HG02870 (cell line): Measurements from ENCODE around the gene ROGDI.
"Not testable (repeated sequence)": the region's sequence is repeated elsewhere in the genome, so short reads cannot be mapped to it uniquely, and the experiment has no call there.

Experiments
- ATAC-seq: cut with Tn5 transposase; IDR thresholded peaks from one replicate; pipeline ENCODE4 v1.9.1; 2021; ENCODE audit warnings: mild to moderate bottlenecking, moderate library complexity; ENCODE audit not compliant: unreplicated experiment

The ROGDI gene

DNA sequence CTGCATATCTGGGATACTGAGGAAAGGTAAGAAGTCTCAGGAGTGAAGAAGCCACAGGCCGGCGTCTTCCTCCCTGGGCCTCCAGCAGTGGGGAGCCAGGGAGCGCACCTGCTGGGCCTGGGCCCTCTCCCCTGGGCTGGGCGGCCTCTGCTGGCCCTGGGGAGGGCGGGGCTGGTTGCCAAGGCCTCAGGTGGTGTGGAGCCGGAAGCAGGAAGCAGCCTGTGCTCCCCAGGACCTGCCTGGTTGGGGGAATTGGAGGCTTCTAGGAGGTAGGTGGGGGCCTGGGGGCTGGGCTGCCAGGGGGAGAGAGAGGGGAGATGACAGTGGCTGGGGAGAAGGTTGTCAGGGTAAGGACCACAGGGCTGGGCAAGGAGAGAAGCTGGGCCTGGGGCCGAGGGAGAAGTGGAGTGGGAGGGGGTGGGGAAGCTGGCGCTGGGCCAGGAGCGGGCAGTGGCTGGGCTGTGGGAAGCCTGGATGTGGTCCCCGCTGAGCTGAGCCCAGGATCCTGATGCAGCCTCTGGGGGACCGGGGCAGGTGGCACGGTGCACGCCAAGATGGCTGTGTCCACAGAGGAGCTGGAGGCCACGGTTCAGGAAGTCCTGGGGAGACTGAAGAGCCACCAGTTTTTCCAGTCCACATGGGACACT, 7.1 kb downstream of the ROGDI start, which contains the start of gene SMIM22:
Gene SMIM22 (plus strand): TSS at position 189 of the 647 bp plus-strand sequence. CDS start 366 bp downstream, at position 555.
- no peak for ATAC-seq

DNA sequence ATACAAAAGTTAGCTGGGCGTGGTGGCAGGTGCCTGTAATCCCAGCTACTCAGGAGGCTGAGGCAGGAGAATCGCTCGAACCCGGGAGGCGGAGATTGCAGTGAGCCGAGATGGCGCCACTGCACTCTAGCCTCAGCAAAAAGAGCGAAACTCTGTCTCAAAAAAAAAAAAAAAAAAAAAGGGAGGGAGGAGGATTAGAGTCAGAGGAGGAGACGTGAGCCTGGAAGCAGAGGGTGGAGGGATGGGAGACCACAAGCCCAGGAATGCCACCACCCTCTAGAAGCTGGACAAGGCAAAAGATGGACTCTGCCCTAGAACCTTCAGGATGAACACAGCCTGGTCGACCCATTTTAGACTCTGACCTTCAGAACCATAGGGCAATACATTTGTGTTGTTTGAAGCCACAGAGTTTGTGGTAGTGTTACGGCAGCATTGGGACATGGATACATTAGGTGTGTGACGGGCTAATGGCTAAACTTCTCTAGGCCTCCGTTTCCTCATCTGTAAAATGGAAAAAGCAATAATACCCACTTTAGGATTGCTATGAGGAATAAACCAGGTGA, 9.4 kb downstream of the ROGDI start:
- no peak for ATAC-seq

DNA sequence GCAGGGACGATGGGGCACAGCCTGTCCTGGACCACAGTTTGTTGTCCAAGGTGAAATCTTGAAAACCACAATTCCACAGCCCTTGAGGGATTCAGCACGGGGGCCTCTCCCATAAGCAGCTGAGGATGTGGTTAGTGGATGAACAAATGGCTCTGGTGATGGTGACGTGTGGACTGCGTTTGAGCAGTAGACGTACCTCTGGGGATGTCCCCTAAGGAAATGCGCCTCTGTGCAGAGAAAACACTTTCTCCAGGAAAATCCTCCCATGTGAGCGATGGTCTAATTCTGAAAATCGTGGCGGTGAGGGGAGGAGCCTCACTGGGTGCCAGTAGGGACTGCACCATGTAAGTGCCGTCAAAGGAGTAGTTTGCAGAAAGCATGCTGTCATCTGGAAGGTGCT, 11.6 kb downstream of the ROGDI start:
- no peak for ATAC-seq

DNA sequence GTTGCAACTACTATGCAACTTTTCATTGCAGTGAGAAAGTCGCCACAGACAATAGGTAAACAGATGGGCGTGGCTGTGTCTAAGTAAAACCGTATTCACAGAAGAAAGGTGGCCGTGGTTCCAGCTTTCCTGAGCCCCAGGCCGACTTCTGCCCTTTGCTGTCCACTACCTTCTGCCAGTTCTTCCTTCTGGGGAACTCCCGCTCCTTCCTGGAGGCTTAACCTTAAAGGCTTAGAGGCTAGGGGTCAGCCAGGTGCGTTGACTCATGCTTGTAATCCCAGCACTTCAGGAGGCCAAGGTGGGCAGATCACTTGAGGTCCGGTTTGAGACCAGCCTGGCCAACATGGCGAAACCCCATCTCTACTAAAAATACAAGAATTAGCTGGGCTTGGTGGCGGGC, 12.2 kb downstream of the ROGDI start:
- no peak for ATAC-seq

DNA sequence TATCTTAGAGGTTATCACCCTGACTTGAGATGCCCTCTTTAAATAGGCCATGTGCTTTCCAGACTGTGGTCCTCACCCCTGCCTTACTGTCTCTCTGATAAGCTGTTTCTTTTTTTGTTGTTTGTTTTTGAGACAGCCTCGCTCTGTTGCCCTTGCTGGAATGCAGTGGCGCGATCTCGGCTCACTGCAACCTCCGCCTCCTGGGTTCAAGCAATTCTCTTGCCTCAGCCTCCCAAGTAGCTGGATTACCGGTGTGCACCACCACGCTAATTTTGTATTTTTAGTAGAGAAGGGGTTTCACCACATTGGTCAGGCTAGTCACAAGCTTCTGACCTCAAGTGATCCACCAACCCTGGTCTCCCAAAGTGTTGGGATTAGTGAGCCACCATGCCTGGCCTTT, 13.5 kb downstream of the ROGDI start:
- ATAC-seq: no peak

DNA sequence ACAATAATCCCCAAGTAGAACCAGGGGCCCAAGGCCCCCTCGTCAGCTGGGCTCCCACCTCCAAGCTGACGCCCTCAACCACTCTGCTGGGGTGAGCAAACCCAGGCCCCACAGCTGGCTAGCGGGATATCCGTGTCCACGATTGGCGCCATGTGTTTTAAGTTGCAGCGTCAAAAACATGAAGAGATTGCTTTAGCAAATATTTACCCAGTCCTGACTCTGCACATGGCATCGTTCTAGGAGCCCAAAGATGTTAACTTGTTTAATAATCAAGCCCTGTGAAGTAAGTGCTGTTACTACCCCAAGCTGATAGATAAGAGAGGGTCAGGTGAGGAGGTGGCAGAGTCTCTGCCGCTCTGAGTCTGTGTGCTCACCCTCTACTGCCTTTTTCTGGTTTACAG, 13.9 kb downstream of the ROGDI start:
- no peak for ATAC-seq

DNA sequence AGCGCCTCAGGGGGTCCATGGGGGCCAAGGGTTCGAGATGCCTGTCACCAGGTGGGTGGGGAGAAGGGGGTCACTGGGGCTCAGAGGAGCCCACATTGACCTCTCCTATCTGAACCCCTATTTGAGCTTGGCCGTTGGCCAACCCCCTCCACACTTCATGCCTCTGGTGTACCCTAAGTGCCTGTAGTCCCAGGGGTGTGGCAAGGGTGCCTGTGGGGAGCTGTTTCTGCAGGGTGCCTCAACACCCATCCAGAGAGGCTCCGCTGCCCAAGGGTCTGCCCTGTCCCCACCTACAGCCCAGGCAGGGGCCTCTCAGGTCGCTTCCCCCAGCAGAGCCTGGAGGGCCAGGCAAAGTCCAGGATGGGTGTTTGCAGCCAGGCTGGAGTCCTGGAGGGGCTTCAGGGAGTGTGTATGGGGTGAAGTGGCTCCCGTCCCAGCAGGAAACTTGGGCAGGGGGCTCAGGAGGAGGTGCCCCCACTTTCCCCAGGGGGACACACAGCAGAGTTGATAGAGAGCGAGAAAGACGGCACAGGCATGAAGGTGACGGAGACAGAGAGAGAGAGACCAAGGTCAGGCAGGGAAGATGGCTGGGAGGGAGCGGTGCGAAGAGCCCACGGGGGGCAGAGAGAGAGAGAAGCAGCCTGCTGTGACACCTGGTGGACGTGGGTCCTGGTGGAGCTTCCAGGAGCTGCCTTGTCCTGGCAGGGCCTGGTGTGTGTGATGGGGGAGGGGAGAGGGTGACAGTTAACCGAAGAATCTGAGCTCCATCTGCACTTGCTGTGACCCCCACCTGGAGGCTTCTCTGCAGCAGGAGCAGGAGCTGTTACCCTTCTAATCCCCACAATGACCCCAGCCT, 14.6 kb downstream of the ROGDI start, which contains the start of gene SEPTIN12:
Gene SEPTIN12 (minus strand): TSS at position 719 of the 856 bp plus-strand sequence. CDS start 700 bp downstream, at position 19.
- no peak for ATAC-seq

DNA sequence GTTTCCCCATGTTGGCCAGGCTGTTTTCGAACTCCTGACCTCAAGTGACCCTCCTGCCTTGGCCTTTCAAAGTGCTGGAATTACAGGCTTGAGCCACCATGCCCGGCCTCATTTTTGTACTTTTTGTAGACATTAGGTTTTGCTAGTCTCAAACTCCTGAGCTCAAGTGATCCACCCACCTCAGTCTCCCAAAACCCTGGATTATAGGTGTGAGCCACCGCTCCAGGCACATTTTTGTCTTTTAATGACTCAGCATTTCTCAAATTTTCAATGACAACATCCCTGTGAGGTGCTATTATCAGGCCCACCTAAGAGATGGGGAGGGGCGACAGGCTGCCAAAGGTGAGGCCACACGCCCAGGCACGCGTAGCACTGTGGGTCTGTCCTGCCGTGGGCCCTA, 15.4 kb downstream of the ROGDI start:
- no peak for ATAC-seq

DNA sequence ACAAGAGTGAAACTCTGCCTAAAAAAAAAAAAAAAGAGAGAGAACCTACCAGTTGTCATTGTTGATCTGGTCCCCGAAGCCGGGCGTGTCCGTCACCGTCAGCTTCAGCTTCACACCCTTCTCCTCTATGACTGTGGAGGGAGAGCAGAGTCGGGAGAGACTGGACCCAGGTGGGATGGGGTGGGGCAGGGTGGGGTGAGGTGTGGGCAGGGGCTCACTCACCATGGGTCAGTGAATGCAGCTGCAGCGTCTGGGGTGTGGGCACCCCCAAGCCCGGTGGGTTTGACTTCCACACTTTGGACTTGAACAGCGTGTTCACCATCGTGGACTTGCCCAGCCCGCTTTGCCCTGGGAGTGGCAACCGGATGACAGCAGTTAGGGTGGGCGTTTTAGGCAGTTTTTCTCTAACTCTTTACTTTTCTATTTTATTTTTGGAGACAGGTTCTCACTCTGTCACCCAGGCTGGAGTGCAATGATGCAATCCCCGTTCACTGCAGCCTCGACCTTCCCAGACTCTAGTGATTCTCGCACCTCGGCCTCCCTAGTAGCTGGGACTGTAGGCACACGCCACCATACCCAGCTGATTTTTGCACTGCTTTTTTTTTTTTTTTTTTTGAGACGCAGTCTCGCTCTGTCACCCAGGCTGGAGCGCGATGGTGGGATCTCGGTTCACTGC, 16.5 kb downstream of the ROGDI start:
- no peak for ATAC-seq

DNA sequence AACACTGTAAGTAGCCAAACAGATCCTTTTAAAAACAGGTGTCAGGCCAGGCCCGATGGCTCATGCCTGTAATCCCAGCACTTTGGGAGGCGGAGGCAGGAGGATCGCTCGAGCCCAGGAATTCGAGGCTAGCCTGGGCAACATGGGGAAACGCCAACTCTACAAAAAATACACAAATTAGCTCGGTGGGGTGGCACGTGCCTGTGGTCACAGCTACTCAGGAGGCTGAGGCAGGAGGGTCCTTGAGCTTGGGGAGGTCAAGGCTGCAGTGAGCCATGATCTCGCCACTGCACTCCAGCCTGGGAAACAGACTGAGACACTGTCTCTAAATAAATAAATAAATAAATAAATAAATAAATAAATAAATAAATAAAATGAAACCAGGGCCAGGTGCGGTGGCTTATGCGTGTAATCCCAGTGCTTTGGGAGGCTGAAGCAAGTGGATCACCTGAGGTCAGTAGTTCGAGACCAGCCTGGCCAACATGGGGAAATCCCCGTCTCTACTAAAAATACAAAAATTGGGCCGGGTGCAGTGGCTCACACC, 17.9 kb downstream of the ROGDI start:
- ATAC-seq: not testable (repeated sequence)

DNA sequence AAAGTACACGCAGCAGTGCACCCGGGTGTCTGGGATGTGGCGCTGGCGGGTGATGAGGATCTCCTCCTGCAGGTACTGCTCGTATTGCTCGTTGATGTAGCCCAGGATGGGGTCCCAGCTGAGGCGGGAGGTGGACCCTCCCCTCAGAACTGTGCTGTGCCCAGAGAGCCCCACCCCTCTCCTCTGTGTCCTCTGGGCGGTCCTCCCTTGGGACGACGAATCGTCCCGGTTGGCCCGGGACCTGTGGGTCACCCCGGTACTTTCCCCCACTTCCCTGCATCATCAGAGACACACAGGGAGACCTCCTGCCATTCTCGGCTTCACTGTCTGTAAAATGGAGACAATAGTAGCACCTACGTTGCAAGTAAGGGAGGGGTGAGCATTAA, 18.5 kb downstream of the ROGDI start:
- no peak for ATAC-seq

DNA sequence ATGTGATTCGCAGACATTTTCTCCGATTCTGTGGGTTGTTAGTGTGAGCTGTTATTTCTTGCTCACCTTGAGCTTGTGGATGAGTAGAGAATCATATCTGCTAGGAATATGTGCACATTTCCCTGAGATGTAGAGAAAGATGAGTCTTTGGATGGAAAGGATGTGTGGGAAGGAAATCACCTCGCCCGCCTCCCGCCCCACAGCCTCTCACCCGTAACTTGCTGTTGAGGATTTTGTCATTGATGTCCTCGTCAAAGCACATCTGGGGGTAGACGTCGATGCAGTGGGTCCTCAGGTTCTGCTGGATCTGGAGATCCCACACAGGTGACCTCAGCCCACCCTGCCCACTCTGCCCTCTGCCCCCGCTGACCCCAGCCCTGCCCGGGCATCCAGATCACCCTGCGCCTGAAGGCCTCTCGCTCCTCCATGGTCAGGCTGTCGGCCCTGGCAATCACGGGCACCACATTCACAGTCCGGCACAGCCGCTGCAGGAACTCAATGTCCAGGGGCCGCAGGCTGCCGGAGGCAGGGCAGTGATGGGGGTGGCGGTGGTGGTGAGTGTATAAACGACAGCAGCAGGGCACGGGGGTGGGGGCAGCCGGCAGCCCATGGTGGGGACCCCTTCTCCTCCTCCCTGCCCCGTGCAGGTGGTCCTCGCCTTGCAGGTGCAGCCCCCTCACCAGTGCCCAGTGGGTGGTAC, 19.0 kb downstream of the ROGDI start:
- ATAC-seq: no peak

DNA sequence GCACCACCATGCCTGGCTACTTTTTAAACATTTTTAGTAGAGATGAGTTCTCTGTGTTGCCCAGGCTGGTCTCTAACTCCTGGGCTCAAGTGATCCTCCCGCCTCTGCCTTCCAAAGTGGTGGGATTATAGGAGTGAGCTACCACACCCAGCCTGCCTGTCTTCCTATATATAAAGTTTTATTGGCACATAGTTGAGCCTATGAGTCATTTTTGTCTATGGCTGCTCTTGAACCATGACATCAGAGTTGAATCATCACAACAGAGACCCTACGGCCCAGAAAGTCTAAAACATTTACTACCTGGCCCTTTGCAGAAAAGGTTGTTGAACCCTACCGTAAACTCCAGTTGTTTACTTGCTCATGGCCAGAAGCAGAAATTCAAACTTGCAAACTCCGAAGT, 22.2 kb downstream of the ROGDI start:
- ATAC-seq: no peak

DNA sequence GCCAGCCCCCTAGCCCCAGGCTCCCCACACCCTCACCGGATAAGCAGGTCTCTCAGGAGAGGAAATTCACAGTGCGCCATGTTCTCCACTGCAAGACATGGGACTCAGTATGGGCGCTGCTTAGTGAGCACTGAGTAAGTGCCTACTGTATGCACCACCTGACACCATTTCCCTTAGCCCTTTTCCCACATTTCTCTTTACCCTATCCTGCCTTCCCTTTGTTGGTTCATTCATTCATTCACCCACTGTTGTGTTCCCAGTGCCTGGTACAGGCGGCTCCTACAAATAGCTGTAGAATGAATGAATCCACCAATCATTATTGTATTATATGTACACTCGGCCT, 24.4 kb downstream of the ROGDI start:
- no peak for ATAC-seq

DNA sequence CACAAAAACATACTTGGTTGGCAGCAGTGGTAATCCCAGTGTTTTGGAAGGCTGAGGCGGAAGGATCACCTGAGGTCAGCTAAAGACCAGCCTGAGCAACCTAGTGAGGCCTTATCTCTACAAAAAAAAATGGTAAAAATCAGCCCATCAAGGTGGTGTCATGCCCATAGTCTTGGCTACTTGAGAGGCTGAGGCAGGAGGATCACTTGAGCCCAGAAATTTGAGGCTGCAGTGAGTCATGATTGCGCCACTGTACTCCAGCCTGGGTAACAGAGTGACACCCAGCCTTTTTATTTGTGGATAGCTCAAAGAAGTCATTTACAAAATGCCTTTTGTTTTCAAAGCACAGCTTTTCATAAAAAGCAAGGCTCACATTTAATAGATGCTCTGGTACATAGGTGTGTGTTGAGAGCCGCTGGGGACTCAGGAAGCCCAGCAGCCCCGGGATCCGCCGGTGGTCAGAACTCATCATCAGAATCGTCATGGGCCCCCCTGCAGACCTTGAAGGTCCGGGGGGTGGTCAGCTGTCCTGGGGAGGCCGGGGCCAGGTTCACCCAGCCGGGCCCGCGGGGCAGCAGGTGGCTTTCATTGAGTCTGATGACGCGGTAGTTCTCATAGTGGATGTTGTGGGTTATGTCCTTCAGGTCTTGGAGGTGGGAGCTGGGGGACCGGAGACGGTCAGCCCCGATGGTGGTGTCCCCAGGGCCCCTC, 24.9 kb downstream of the ROGDI start:
- ATAC-seq: no peak

DNA sequence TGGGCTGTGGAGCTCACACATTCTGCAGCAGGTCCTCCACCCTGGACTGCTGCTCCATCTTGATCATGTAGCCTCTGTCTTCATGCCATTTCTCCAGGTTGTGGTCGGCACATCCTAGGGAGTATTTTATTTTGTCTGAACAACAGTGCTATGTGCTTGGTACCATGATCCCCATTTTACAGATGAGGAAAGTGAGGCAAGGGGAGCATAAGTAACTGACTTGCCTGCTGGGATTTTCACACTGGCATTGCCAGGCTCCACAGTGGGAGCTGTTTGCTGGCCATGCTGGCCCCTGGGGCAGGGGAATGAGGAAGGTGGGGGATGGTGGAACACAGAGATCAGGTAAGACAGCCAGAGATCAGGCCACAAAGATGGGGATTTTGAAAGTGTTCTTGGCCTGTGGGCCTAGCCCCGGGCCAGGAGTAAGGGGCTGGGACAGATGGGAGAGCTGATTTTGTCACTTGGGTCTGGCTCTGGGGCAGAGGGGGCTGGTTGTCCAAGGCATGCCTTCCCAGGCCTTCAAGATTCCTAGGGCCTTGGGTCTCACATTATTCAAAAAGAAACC, 26.2 kb downstream of the ROGDI start:
- ATAC-seq: no peak

DNA sequence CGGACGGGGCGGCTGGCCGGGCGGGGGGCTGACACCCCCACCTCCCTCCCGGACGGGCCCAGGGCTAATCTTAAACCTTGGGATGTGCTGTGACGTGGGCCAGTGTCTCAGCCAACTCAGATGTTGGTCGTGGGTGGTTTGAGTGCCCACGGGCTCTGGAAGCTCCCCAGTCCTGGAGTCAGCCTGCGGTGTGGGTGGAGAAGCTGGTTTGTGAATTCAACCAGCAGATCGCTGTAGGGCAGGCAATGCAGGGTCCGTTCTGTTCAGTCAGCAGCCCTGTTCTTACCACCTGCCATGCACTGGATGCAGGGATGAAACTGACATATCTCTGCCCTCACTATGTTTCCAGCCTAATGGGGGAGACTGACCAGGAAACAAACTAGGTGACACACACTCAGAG, 27.4 kb downstream of the ROGDI start:
- no peak for ATAC-seq

DNA sequence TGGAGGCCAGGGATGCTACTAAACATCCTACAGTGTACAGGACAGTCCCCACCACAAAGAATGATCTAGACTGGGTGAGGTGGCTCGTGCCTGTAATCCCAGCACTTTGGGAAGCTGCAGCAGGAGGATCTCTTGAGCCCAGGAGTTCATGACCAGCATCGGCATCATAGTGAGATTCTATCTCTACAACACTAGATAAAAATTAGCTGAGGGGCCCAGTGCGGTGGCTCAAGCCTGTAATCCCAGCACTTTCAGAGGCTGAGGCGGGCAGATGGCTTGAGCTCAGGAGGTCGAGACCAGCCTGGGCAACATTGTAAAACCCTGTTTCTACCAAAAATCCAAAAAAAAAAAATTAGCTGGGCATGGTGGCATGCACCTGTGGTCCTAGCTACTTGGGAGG, 30.1 kb downstream of the ROGDI start:
- no peak for ATAC-seq

DNA sequence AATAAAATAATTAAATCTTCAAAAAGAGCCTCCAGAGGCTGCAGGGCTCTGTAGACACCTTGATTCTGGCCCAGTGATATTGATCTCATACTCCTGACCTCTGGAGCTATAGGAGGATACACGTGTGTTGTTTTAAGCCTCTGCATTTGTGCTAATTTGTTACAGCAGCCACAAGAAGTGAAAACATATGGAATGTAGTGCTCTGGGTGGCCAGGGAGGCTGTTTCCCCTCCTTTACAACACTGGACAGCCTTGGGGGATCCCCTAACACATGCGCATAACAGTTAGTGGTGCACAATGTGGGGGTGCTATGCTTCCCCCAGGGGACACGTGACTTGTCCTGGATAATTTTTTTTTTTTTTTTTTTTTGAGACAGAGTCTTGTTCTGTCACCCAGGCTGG, 30.8 kb downstream of the ROGDI start:
- ATAC-seq: no peak

DNA sequence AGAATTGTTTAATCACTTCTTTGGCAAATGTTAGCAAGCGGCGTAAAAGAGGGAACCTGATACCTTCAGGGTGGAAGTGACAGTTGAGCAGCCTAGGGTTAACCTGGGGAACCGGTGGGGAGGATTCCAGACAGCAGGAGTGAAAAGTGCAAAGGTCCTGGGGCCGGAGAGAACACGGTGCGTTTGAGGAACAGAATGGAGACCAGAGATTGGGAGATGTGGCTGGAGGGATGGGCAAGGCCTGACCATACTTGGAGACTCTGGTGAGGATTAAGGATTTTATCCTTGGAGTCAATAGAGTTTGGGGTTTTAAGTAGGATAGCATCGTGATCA, 33.2 kb downstream of the ROGDI start:
- no peak for ATAC-seq
